ENCODE results near the gene CHCHD6.

Gene CHCHD6

DNA sequence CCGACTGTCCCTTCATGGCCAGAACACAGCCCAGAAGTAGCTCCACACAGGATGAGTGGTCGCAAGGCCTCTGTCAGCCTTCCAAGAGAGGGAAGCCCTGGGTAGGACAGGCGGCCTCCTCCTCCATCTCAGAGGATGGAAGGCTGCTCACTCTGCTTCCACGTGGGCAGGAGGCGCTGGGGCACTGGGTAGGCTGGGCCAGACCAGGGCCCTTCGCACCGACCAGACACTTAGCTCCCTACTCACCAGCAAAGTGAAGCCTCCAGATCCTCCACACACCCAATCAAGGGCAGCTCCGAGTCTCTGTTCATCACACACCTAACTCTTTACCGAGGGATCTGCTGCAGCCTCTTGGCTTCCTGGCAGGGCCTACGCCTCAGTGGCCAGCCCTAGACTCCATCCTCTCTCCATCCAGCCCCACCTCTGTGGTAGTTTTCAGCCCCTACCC is 254.6 kb downstream of the CHCHD6 start:
- TF ChIP-seq, protein P1, sequence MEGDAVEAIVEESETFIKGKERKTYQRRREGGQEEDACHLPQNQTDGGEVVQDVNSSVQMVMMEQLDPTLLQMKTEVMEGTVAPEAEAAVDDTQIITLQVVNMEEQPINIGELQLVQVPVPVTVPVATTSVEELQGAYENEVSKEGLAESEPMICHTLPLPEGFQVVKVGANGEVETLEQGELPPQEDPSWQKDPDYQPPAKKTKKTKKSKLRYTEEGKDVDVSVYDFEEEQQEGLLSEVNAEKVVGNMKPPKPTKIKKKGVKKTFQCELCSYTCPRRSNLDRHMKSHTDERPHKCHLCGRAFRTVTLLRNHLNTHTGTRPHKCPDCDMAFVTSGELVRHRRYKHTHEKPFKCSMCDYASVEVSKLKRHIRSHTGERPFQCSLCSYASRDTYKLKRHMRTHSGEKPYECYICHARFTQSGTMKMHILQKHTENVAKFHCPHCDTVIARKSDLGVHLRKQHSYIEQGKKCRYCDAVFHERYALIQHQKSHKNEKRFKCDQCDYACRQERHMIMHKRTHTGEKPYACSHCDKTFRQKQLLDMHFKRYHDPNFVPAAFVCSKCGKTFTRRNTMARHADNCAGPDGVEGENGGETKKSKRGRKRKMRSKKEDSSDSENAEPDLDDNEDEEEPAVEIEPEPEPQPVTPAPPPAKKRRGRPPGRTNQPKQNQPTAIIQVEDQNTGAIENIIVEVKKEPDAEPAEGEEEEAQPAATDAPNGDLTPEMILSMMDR (IDR thresholded peaks at IDR 0.05; ENCODE audit: extremely low read depth, missing control alignments): no peak
- no peak for DNase-seq (ENCODE audit: low spot score)

GRCh38 chr3:126959136-126959920 is 255.3 kb downstream of the CHCHD6 start:
- TF ChIP-seq, protein P1 (IDR thresholded peaks at IDR 0.05; ENCODE audit: extremely low read depth, missing control alignments): no peak
- no peak for DNase-seq (ENCODE audit: low spot score)

GRCh38 chr3:126959921-126960603 is 256.0 kb downstream of the CHCHD6 start:
- DNase-seq (ENCODE audit: low spot score): no peak
- TF ChIP-seq, protein P1 (IDR thresholded peaks at IDR 0.05; ENCODE audit: extremely low read depth, missing control alignments): no peak

DNA sequence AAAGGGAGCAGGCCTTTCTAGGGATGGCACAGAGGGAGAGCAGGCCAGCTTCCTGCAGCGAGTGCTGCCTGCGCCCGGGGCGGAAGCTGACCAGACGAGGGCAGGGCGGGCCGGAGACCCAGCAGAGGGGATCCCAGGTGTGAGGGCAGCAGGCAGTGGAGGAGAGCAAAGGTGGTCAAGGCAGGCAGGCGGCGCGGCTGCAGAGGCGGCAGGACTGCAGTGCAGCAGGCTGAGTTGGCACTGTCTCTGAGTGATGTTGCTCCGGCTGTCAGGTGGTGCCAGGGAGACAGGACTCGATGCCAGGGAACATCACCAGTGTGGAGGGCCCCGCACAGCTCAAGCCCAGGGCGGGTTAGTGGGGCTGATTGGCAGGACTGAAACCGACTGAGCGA is 256.6 kb downstream of the CHCHD6 start:
- TF ChIP-seq, protein P1 (IDR thresholded peaks at IDR 0.05; ENCODE audit: extremely low read depth, missing control alignments): no peak
- no peak for DNase-seq (ENCODE audit: low spot score)

GRCh38 chr3:126961191-126961790 is 257.3 kb downstream of the CHCHD6 start:
- TF ChIP-seq, protein P1 (IDR thresholded peaks at IDR 0.05; ENCODE audit: extremely low read depth, missing control alignments): no peak
- DNase-seq (ENCODE audit: low spot score): peak; percentile 48

DNA sequence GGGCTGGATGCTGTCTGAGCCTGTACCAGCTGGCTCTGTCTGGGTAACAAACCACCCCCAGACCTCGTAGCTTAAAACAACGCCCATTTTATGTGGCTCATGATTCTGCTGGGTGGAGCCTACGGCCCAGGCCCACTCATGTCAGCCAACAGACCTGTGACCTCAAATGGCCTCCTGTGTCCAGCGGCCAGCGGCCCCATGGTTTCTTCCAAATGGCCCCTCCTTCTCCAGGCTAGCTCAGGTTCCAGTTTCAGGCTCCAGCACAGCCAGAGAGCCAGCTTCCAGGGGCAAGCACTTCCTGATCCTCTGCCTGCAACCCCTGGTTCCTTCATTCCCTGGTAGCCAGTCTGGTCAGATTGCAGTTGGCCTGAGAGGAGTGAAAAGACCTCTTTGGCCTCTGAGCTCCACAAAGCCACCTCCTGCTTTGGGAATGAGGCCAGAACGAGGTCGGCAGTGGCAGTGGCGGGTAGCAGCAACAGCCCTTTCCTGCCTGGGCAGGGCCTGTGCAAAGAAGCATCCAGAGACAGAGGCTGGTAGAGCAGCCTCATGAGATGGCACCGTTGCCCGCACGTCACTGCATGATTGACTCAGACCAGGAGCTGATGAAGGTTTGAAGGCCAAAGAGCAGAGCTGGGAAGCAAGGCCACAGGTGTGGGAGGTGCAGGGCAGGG is 257.9 kb downstream of the CHCHD6 start:
- TF ChIP-seq, protein P1 (IDR thresholded peaks at IDR 0.05; ENCODE audit: extremely low read depth, missing control alignments): no peak
- no peak for DNase-seq (ENCODE audit: low spot score)

All from GM20000 (cell line).